Testis (tissue), 3 donors: ENCODE results near the gene CDC42SE2. TPM values are rescaled to one million over a fixed set of nuclear protein-coding genes. Genes with fewer than 3 reads are reported as not detected.

ENCODE experiments used
- DNase-seq: peaks from one replicate; pipeline ENCODE4 v3.0.0-alpha.2; 2019
- H3K27ac ChIP-seq, 2 donors: fragments of 200-600 bp; sonication (generic); one replicate each; pipeline ENCODE4 v1.5.1; 2019
- H3K27me3 ChIP-seq: fragments of 200-600 bp; sonication (generic); one replicate; pipeline ENCODE4 v1.5.1; 2019
- H3K36me3 ChIP-seq: fragments of 200-600 bp; sonication (generic); one replicate; pipeline ENCODE4 v1.5.1; 2017; ENCODE audit warnings: low read depth; ENCODE audit errors: missing control alignments
- H3K4me1 ChIP-seq: fragments of 200-600 bp; sonication (generic); one replicate; pipeline ENCODE4 v1.5.1; 2019
- H3K4me3 ChIP-seq, 2 donors: fragments of 200-600 bp; sonication (generic); one replicate each; pipeline ENCODE4 v1.5.1; 2017 to 2019
- H3K9me3 ChIP-seq: fragments of 200-600 bp; sonication (generic); one replicate; pipeline ENCODE4 v1.5.1; 2017
- CTCF ChIP-seq, 3 experiments: fragments of 450-650 bp in 2 of 3; fragments of 200-600 bp in 1 of 3; sonication (generic) in 1 of 3; IDR thresholded peaks; one replicate each; pipeline ENCODE4 v1.5.1; 2016 to 2019; ENCODE audit warnings: antibody characterized with exemption in 3 of 3, mild to moderate bottlenecking in 2 of 3, moderate library complexity in 1 of 3
- POLR2A ChIP-seq: fragments of 450-650 bp; IDR thresholded peaks from one replicate; pipeline ENCODE4 v1.6.1; 2017; ENCODE audit warnings: antibody characterized with exemption, mild to moderate bottlenecking, moderate library complexity
- WGBS, 2 donors: methylation state at CpG; one replicate each; pipeline ENCODE4 v1.1.5; 2018; 5-methylcytosine and 5-hydroxymethylcytosine counted together
- intact Hi-C: fragments of 100-400 bp; cut with DNase I; formaldehyde crosslinking; loops from one replicate; pipeline ENCODE4 v1.15.1; 2023; ENCODE audit warnings: low total_unique reads
- polyA plus RNA-seq: library from polyadenylated mRNA; stranded (reverse); fragments of 350-450 nt; fragmentation: Illumina TruSeq; extraction: RNeasy Lipid Tissue Mini Kit (QIAGEN cat#74804); gene quantifications from one replicate; pipeline ENCODE4 v1.2.3, GENCODE V29; 2014; ENCODE audit warnings: low read depth, low replicate concordance; ENCODE audit not compliant: insufficient read depth
- total RNA-seq, 2 donors: library from RNA; depleted of rRNA; stranded (reverse); fragments of >200 nt; gene quantifications; one replicate each; pipeline ENCODE4 v1.2.3, GENCODE V29; 2016

Gene CDC42SE2
- total and polyA plus RNA-seq, 3 donors from 2014 or later, result 57.6 to 72.8 (median 67.1) TPM

GRCh38 chr5:131426011-131426410 lies 162.2 kb downstream of the CDC42SE2 start:
- no peaks in the 10 kb centered on the region for H3K9me3 ChIP-seq
- H3K36me3 ChIP-seq, result no peaks in the 10 kb centered on the region
- no peaks in the 10 kb centered on the region for H3K4me1 ChIP-seq
- no peak overlapping the region for H3K27ac ChIP-seq
- intact Hi-C loops, result no loop called here
- 66 to 67% methylated on average over 1 of the region's 1 CpG for WGBS, 2 donors
- no peak for TF ChIP-seq POLR2A
- no peak for TF ChIP-seq CTCF (IDR thresholded peaks at IDR 0.05)
- DNase-seq, result no peak
- no peaks in the 10 kb centered on the region for H3K27me3 ChIP-seq
- no peak overlapping the region for H3K4me3 ChIP-seq

GRCh38 chr5:131430794-131431193 lies 166.9 kb downstream of the CDC42SE2 start:
- Histone ChIP-seq H3K36me3 (no peaks in the 10 kb centered on the region), H3K4me3 (no peak overlapping the region), H3K27ac (no peak overlapping the region), H3K27me3 (no peaks in the 10 kb centered on the region), H3K9me3 (no peaks in the 10 kb centered on the region), H3K4me1 (peaks cover 4% of the 10 kb centered on the region)
- intact Hi-C loops, result no loop called here
- 83 to 86% methylated on average over 1 of the region's 1 CpG for WGBS, 2 donors
- TF ChIP-seq CTCF (IDR thresholded peaks at IDR 0.05), result no peak
- no peak for TF ChIP-seq POLR2A
- DNase-seq, result no peak

- Histone ChIP-seq H3K9me3 (no peaks in the 10 kb centered on the region), H3K4me1 (peaks cover 13% of the 10 kb centered on the region), H3K4me3 (no peak overlapping the region), H3K36me3 (no peaks in the 10 kb centered on the region), H3K27ac (no peak overlapping the region), H3K27me3 (no peaks in the 10 kb centered on the region)
- intact Hi-C loops, result no loop called here
- no peak for DNase-seq
- TF ChIP-seq POLR2A, result no peak
- no peak for TF ChIP-seq CTCF (IDR thresholded peaks at IDR 0.05)
- 91 to 92% methylated on average over 2 of the region's 2 CpGs for WGBS, 2 donors
Observed at GRCh38 chr5:131431794-131432193, 167.9 kb downstream of the CDC42SE2 start.

GRCh38 chr5:131433109-131433508 lies 169.3 kb downstream of the CDC42SE2 start:
- no peaks in the 10 kb centered on the region for H3K27me3 ChIP-seq
- intact Hi-C loops, result no loop called here
- no peak for DNase-seq
- H3K9me3 ChIP-seq, result no peaks in the 10 kb centered on the region
- no peak for TF ChIP-seq CTCF (IDR thresholded peaks at IDR 0.05)
- TF ChIP-seq POLR2A, result no peak
- H3K4me3 ChIP-seq, result no peak overlapping the region
- 87 to 100% methylated on average over 1 of the region's 1 CpG for WGBS, 2 donors
- no peaks in the 10 kb centered on the region for H3K36me3 ChIP-seq
- H3K4me1 ChIP-seq, result peaks cover 13% of the 10 kb centered on the region
- no peak overlapping the region for H3K27ac ChIP-seq

GRCh38 chr5:131436081-131436480 lies 172.2 kb downstream of the CDC42SE2 start:
- Histone ChIP-seq H3K27ac (peak overlapping the region; percentile 38 to 53), H3K27me3 (no peaks in the 10 kb centered on the region), H3K36me3 (no peaks in the 10 kb centered on the region), H3K9me3 (no peaks in the 10 kb centered on the region), H3K4me3 (no peak overlapping the region), H3K4me1 (peaks cover 13% of the 10 kb centered on the region)
- 24 to 30% methylated on average over 2 of the region's 2 CpGs for WGBS, 2 donors
- DNase-seq, result peak; percentile 59
- no peak for TF ChIP-seq CTCF (IDR thresholded peaks at IDR 0.05)
- TF ChIP-seq POLR2A, result no peak
- intact Hi-C loops, result no loop called here
